Suprapubic skin (tissue), 4 donors: ENCODE data around the gene CALD1. TPM values are rescaled to one million over a fixed set of nuclear protein-coding genes. Genes with fewer than 3 reads are reported as not detected.

Experiments used
- DNase-seq, 2 donors: peaks; one replicate each; pipeline ENCODE4 v3.0.0-alpha.2; 2019; ENCODE audit warnings: low spot score in 2 of 2
- H3K27ac ChIP-seq: fragments of 200-600 bp; sonication (generic); one replicate; pipeline ENCODE4 v1.5.1; 2019
- H3K27me3 ChIP-seq: fragments of 200-600 bp; sonication (generic); one replicate; pipeline ENCODE4 v1.5.1; 2019
- H3K36me3 ChIP-seq: fragments of 200-600 bp; sonication (generic); one replicate; pipeline ENCODE4 v1.5.1; 2019
- H3K4me1 ChIP-seq: fragments of 200-600 bp; sonication (generic); one replicate; pipeline ENCODE4 v1.5.1; 2019
- H3K4me3 ChIP-seq: fragments of 200-600 bp; sonication (generic); one replicate; pipeline ENCODE4 v1.5.1; 2019; ENCODE audit warnings: mild to moderate bottlenecking
- H3K9me3 ChIP-seq: fragments of 200-600 bp; sonication (generic); one replicate; pipeline ENCODE4 v1.5.1; 2019
- CTCF ChIP-seq, 2 donors: fragments of 200-600 bp in 1 of 2; fragments of 450-650 bp in 1 of 2; sonication (generic) in 1 of 2; IDR thresholded peaks; one replicate each; pipeline ENCODE4 v1.5.1; 2016 to 2019; ENCODE audit warnings: antibody characterized with exemption in 2 of 2, mild to moderate bottlenecking in 1 of 2, moderate library complexity in 1 of 2
- EP300 ChIP-seq: sonication (generic); formaldehyde crosslinking; IDR thresholded peaks from one replicate; pipeline ENCODE4 v1.6.1; 2017; ENCODE audit warnings: antibody characterized with exemption
- POLR2A ChIP-seq, 2 donors: fragments of 450-650 bp; IDR thresholded peaks; one replicate each; pipeline ENCODE4 v1.6.1; 2017; ENCODE audit warnings: antibody characterized with exemption in 2 of 2, mild to moderate bottlenecking in 2 of 2, moderate library complexity in 2 of 2
- POLR2AphosphoS5 ChIP-seq, 3 donors: sonication (generic); formaldehyde crosslinking; IDR thresholded peaks; one replicate each; pipeline ENCODE4 v1.6.1; 2017; ENCODE audit warnings: antibody characterized with exemption in 3 of 3
- WGBS: methylation state at CpG from one replicate; pipeline ENCODE4 v1.1.5; 2018; 5-methylcytosine and 5-hydroxymethylcytosine counted together
- total RNA-seq, 4 donors: library from RNA; depleted of rRNA; stranded (reverse); fragments of >200 nt; gene quantifications; one replicate each; pipeline ENCODE4 v1.1.0, GENCODE V29; 2016

Gene CALD1
- total RNA-seq, 4 donors from 2014 or later: 53.6 to 116 (median 83.2) TPM

GRCh38 chr7:134920026-134920753 lies 140.8 kb downstream of the CALD1 start:
- Histone ChIP-seq H3K4me1 (peaks cover 17% of the 10 kb centered on the region), H3K27me3 (no peaks in the 10 kb centered on the region), H3K9me3 (no peaks in the 10 kb centered on the region), H3K27ac (no peak overlapping the region), H3K36me3 (no peaks in the 10 kb centered on the region), H3K4me3 (no peak overlapping the region)
- DNase-seq: no peak
- no peak for TF ChIP-seq EP300
- no peak for TF ChIP-seq CTCF (IDR thresholded peaks at IDR 0.05)
- no peak for TF ChIP-seq POLR2A (IDR thresholded peaks at IDR 0.05)
- no peak for TF ChIP-seq POLR2AphosphoS5 (IDR thresholded peaks at IDR 0.05)
- 97% methylated on average over 2 of the region's 2 CpGs for WGBS

GRCh38 chr7:134922720-134923704 lies 143.6 kb downstream of the CALD1 start:
- DNase-seq: no peak
- Histone ChIP-seq H3K4me3 (no peak overlapping the region), H3K27me3 (no peaks in the 10 kb centered on the region), H3K36me3 (no peaks in the 10 kb centered on the region), H3K4me1 (peaks cover 17% of the 10 kb centered on the region), H3K9me3 (no peaks in the 10 kb centered on the region), H3K27ac (no peak overlapping the region)
- no peak for TF ChIP-seq EP300
- TF ChIP-seq CTCF (IDR thresholded peaks at IDR 0.05): no peak
- no peak for TF ChIP-seq POLR2A (IDR thresholded peaks at IDR 0.05)
- WGBS: 90% methylated on average over 5 of the region's 5 CpGs

GRCh38 chr7:134925766-134926165 lies 146.3 kb downstream of the CALD1 start:
- WGBS: 82% methylated on average over 5 of the region's 5 CpGs
- DNase-seq: no peak
- H3K36me3 ChIP-seq: no peaks in the 10 kb centered on the region
- no peaks in the 10 kb centered on the region for H3K9me3 ChIP-seq
- H3K27ac ChIP-seq: no peak overlapping the region
- no peak for TF ChIP-seq EP300
- TF ChIP-seq POLR2A (IDR thresholded peaks at IDR 0.05): no peak
- TF ChIP-seq CTCF (IDR thresholded peaks at IDR 0.05): no peak
- TF ChIP-seq POLR2AphosphoS5 (IDR thresholded peaks at IDR 0.05): no peak
- H3K4me1 ChIP-seq: peaks cover 2% of the 10 kb centered on the region
- no peaks in the 10 kb centered on the region for H3K27me3 ChIP-seq
- H3K4me3 ChIP-seq: no peak overlapping the region

- Histone ChIP-seq H3K4me3 (no peak overlapping the region), H3K27me3 (no peaks in the 10 kb centered on the region), H3K4me1 (peaks cover under 1% of the 10 kb centered on the region), H3K27ac (no peak overlapping the region), H3K9me3 (no peaks in the 10 kb centered on the region), H3K36me3 (no peaks in the 10 kb centered on the region)
- 94% methylated on average over 1 of the region's 1 CpG for whole genome bisulfite sequencing
- no peak for TF ChIP-seq CTCF (IDR thresholded peaks at IDR 0.05)
- no peak for TF ChIP-seq POLR2A (IDR thresholded peaks at IDR 0.05)
- TF ChIP-seq POLR2AphosphoS5 (IDR thresholded peaks at IDR 0.05): no peak
- TF ChIP-seq EP300: no peak
- DNase-seq: no peak
Measured at GRCh38 chr7:134926396-134926795, 147.0 kb downstream of the CALD1 start.

GRCh38 chr7:134927076-134927475 lies 147.6 kb downstream of the CALD1 start:
- Histone ChIP-seq H3K4me1 (peaks cover 4% of the 10 kb centered on the region), H3K4me3 (no peak overlapping the region), H3K27ac (no peak overlapping the region), H3K27me3 (no peaks in the 10 kb centered on the region), H3K9me3 (no peaks in the 10 kb centered on the region), H3K36me3 (peaks cover 3% of the 10 kb centered on the region)
- 81% methylated on average over 2 of the region's 2 CpGs for WGBS
- DNase-seq: no peak
- TF ChIP-seq POLR2A (IDR thresholded peaks at IDR 0.05) (no peak), POLR2AphosphoS5 (IDR thresholded peaks at IDR 0.05) (no peak), EP300 (no peak), CTCF (IDR thresholded peaks at IDR 0.05) (no peak)
